ENCODE results near the gene CELF4.

The CELF4 gene

DNA sequence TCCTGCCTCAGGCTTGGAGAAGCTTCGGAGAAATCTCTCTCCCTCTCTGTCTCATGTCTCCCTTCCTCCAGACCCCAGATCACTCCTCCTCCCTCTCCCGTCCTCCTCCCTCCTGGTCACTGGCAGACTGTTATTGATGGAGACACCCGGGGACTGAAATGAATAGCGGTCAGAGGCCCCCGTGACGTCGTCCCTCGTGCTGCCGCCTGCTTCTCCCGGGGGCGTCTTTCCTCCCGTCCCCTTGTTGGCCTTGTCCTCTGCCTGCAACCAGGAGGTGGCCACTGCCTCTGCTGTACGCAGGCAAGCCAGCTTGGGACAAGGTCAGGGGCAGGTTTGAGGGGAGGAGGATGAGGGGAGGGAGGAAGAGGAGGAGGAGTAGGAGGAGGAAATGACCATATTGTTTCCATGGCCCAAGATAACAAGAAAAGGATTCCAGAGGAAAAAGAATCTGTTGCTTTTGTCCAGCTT lies 78.2 kb downstream of the CELF4 start:
- Histone ChIP-seq H2AFZ (ENCODE audit: low read depth, low read length, severe bottlenecking) (no peak overlapping the region), H3K4me2 (ENCODE audit: low read depth, low read length, poor library complexity, severe bottlenecking) (no peak overlapping the region), H3F3A (ENCODE audit: insufficient read depth) (no peaks in the 10 kb centered on the region), H3K79me2 (ENCODE audit: insufficient read depth, low read length) (no peaks in the 10 kb centered on the region), H3K36me3 (ENCODE audit: low read length) (no peaks in the 10 kb centered on the region), H4K20me1 (ENCODE audit: low read depth, low read length) (no peaks in the 10 kb centered on the region), H3K9me3 (ENCODE audit: insufficient read depth, low read length) (no peaks in the 10 kb centered on the region), H3K9me2 (replicated peaks; ENCODE audit: insufficient read depth, low read length) (no peaks in the 10 kb centered on the region), H3K4me3 (ENCODE audit: insufficient read depth, low read length, poor library complexity, severe bottlenecking) (no peak overlapping the region), H3K27ac (ENCODE audit: low read depth, low read length) (no peak overlapping the region), H3K27me3 (ENCODE audit: low read length) (no peaks in the 10 kb centered on the region), H3K9ac (ENCODE audit: low read length) (no peak overlapping the region)
- TF ChIP-seq EZH2phosphoT487 (conservative IDR thresholded peaks at IDR 0.05; ENCODE audit: low read length), result no peak
- TF ChIP-seq, protein P1, sequence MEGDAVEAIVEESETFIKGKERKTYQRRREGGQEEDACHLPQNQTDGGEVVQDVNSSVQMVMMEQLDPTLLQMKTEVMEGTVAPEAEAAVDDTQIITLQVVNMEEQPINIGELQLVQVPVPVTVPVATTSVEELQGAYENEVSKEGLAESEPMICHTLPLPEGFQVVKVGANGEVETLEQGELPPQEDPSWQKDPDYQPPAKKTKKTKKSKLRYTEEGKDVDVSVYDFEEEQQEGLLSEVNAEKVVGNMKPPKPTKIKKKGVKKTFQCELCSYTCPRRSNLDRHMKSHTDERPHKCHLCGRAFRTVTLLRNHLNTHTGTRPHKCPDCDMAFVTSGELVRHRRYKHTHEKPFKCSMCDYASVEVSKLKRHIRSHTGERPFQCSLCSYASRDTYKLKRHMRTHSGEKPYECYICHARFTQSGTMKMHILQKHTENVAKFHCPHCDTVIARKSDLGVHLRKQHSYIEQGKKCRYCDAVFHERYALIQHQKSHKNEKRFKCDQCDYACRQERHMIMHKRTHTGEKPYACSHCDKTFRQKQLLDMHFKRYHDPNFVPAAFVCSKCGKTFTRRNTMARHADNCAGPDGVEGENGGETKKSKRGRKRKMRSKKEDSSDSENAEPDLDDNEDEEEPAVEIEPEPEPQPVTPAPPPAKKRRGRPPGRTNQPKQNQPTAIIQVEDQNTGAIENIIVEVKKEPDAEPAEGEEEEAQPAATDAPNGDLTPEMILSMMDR (IDR thresholded peaks at IDR 0.05; ENCODE audit: insufficient read depth, low read length, poor library complexity, severe bottlenecking), result no peak

DNA sequence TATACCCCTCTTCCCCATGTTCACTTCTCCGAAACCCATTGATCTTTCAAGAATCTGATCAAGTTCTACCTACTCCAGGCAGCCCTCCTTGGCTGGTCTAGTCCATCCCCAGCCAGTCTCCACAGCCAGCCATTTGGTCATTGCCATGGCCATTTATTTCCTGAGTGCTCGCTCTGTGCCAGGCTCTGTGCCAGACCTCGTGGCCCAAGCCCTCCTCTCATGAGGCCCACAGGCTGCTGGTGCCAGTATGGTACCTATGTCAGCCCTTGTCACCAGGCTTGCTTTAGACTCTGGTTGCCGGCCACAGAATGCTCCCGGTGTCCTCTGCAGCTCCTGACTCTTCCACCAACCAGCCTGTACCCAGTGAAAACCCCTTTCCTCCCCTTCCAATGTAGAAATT lies 78.8 kb downstream of the CELF4 start:
- Histone ChIP-seq H3K4me2 (ENCODE audit: low read depth, low read length, poor library complexity, severe bottlenecking) (no peak overlapping the region), H3K9me3 (ENCODE audit: insufficient read depth, low read length) (no peaks in the 10 kb centered on the region), H4K20me1 (ENCODE audit: low read depth, low read length) (no peaks in the 10 kb centered on the region), H3K9ac (ENCODE audit: low read length) (no peak overlapping the region), H3K79me2 (ENCODE audit: insufficient read depth, low read length) (no peaks in the 10 kb centered on the region), H3K4me3 (ENCODE audit: insufficient read depth, low read length, poor library complexity, severe bottlenecking) (no peak overlapping the region), H2AFZ (ENCODE audit: low read depth, low read length, severe bottlenecking) (no peak overlapping the region), H3K9me2 (replicated peaks; ENCODE audit: insufficient read depth, low read length) (no peaks in the 10 kb centered on the region), H3K27ac (ENCODE audit: low read depth, low read length) (no peak overlapping the region), H3K27me3 (ENCODE audit: low read length) (no peaks in the 10 kb centered on the region), H3K36me3 (ENCODE audit: low read length) (no peaks in the 10 kb centered on the region), H3F3A (ENCODE audit: insufficient read depth) (no peaks in the 10 kb centered on the region)
- no peak for TF ChIP-seq EZH2phosphoT487 (conservative IDR thresholded peaks at IDR 0.05; ENCODE audit: low read length)
- TF ChIP-seq, protein P1 (IDR thresholded peaks at IDR 0.05; ENCODE audit: insufficient read depth, low read length, poor library complexity, severe bottlenecking), result no peak

DNA sequence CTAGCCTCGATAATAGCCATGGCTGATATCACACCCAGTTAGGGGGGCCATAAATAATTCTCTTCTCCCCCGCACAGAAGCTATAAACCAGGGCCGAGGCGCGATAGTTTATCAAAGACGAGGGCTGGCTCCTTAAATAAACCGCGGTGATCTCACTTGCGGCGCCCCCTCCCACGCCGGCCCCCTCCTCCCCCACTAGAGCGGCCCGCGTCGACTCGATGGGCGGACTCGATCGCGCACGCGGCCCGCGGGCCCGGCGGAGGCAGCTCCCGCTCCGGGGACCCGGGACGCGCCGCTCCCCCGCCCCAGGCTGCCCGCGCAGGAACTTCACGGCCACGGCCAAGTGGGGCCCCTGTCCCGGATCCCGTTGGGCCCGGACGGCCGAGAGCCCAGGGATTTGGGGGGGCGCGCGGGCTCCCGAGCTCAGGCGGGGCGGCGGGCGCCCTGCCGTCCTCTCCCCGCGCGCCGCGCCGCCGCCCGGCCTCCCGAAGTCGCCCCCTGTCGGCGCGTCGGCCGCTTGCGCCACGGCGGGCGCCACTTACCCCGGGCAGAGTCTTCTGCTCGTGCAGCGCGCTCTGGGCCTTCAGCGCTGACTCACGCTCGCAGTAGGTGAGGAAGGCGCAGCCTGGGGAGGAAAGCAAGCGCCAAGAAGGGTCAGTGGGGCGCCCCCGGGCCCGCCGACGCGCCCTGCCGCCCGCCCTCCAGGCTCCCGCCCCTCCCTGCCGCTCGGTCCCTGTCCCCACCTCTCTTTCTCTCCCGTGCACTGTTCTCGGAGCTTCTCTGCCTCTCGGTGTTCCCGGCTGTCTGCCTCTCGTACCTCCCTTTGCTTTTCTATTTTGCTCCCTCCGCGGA lies 80.4 kb downstream of the CELF4 start:
- no peaks in the 10 kb centered on the region for H3F3A ChIP-seq (ENCODE audit: insufficient read depth)
- no peak overlapping the region for H3K4me2 ChIP-seq (ENCODE audit: low read depth, low read length, poor library complexity, severe bottlenecking)
- no peaks in the 10 kb centered on the region for H3K9me3 ChIP-seq (ENCODE audit: insufficient read depth, low read length)
- no peaks in the 10 kb centered on the region for H3K79me2 ChIP-seq (ENCODE audit: insufficient read depth, low read length)
- no peaks in the 10 kb centered on the region for H3K27me3 ChIP-seq (ENCODE audit: low read length)
- H2AFZ ChIP-seq (ENCODE audit: low read depth, low read length, severe bottlenecking), result no peak overlapping the region
- H3K9me2 ChIP-seq (replicated peaks; ENCODE audit: insufficient read depth, low read length), result no peaks in the 10 kb centered on the region
- H3K36me3 ChIP-seq (ENCODE audit: low read length), result no peaks in the 10 kb centered on the region
- no peak overlapping the region for H3K27ac ChIP-seq (ENCODE audit: low read depth, low read length)
- no peaks in the 10 kb centered on the region for H4K20me1 ChIP-seq (ENCODE audit: low read depth, low read length)
- H3K4me3 ChIP-seq (ENCODE audit: insufficient read depth, low read length, poor library complexity, severe bottlenecking), result no peak overlapping the region
- TF ChIP-seq EZH2phosphoT487 (conservative IDR thresholded peaks at IDR 0.05; ENCODE audit: low read length), result no peak
- TF ChIP-seq, protein P1 (IDR thresholded peaks at IDR 0.05; ENCODE audit: insufficient read depth, low read length, poor library complexity, severe bottlenecking), result no peak
- no peak overlapping the region for H3K9ac ChIP-seq (ENCODE audit: low read length)
